Measurements from ENCODE around the gene FAR2. TPM values are rescaled to one million over a fixed set of nuclear protein-coding genes. Genes with fewer than 3 reads are reported as not detected.

Gene FAR2
- total RNA-seq, 1 donor from 2014 or later = 7.2 TPM

GRCh38 chr12:29157486-29157946 lies 8.4 kb downstream of the FAR2 start:
- Mint-ChIP-seq H3K4me1 (peaks cover 20% of the 10 kb centered on the region), H3K36me3 (no peaks in the 10 kb centered on the region), H3K27ac (peak overlapping the region; percentile 27), H3K9me3 (no peaks in the 10 kb centered on the region), H3K27me3 (ENCODE audit: low read depth) (no peaks in the 10 kb centered on the region), H3K4me3 (no peak overlapping the region)
- DNase-seq (ENCODE audit: low spot score in 2 of 2, unreplicated experiment in 2 of 2) = no peak
- no peak for TF ChIP-seq CTCF (IDR thresholded peaks at IDR 0.05; ENCODE audit: unreplicated experiment)

GRCh38 chr12:29158115-29158763 lies 9.2 kb downstream of the FAR2 start:
- Mint-ChIP-seq H3K27ac (peak overlapping the region; percentile 65), H3K9me3 (no peaks in the 10 kb centered on the region), H3K4me1 (peaks cover 18% of the 10 kb centered on the region), H3K4me3 (no peak overlapping the region), H3K27me3 (ENCODE audit: low read depth) (no peaks in the 10 kb centered on the region), H3K36me3 (no peaks in the 10 kb centered on the region)
- TF ChIP-seq CTCF (IDR thresholded peaks at IDR 0.05; ENCODE audit: unreplicated experiment) = no peak
- DNase-seq (ENCODE audit: low spot score in 2 of 2, unreplicated experiment in 2 of 2) = no peak

DNA sequence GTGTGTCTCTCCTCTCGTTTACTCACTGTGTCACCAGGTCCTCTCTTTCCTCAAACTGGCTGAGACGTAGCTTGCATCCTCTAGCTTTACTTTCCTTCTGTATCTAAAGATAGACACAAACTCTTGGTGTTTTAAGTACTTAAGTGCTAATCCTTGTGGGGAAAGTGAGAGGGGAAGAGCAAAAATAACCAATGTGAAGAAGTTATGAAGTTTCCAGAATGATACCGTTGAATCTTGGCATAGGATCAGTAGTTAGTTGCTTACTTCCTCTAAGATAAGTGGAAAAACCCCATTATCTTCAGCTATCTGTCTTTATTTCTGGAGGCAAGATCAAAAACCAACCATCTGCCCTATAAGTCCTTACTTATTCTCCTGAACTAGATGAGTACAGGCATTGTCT lies 10.6 kb downstream of the FAR2 start:
- DNase-seq (ENCODE audit: low spot score in 2 of 2, unreplicated experiment in 2 of 2) = no peak
- Mint-ChIP-seq H3K4me3 (no peak overlapping the region), H3K9me3 (no peaks in the 10 kb centered on the region), H3K27ac (no peak overlapping the region), H3K27me3 (ENCODE audit: low read depth) (no peaks in the 10 kb centered on the region), H3K4me1 (peaks cover 17% of the 10 kb centered on the region), H3K36me3 (no peaks in the 10 kb centered on the region)
- no peak for TF ChIP-seq CTCF (IDR thresholded peaks at IDR 0.05; ENCODE audit: unreplicated experiment)

DNA sequence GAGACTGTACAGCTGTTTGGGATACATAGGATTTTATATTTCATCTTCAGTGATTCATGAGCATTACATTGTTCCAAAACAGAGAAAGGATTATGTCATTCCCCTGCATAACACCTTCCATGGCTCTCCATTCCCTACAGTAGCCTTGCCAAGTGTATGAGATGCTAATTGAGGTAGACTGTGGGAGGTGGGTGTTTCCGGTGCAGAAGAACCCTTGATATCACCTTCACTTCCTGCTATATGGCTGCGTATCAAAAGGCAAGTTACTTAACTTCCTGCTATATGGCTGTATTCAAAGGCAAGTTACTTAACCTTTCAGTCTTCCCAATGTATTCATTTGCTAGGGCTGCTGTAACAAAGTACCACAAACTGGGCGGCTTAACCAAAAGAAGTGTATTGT lies 11.2 kb downstream of the FAR2 start:
- H3K27ac Mint-ChIP-seq = no peak overlapping the region
- no peak for TF ChIP-seq CTCF (IDR thresholded peaks at IDR 0.05; ENCODE audit: unreplicated experiment)
- no peak overlapping the region for H3K4me3 Mint-ChIP-seq
- DNase-seq (ENCODE audit: low spot score in 2 of 2, unreplicated experiment in 2 of 2) = no peak
- no peaks in the 10 kb centered on the region for H3K36me3 Mint-ChIP-seq
- H3K9me3 Mint-ChIP-seq = no peaks in the 10 kb centered on the region
- peaks cover 17% of the 10 kb centered on the region for H3K4me1 Mint-ChIP-seq
- H3K27me3 Mint-ChIP-seq (ENCODE audit: low read depth) = no peaks in the 10 kb centered on the region

DNA sequence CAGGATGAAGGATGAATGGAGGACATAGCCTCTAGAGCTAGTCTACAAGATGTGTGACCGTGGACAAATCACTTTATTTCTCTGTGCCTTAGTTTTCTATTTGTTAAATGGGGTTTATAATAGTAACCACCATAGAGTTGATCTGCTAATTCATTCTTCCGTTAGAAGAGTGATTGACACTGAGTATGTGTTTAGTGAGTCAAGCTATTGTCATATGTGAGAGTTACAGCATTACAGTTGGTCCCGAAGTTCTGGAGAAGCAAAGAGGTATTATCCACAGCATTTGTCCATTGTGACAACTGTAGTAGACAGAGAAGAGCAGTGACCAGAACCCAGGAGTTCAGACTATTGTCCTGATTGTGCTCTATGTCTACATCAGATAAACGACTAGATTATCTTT lies 14.1 kb downstream of the FAR2 start:
- no peak for DNase-seq (ENCODE audit: low spot score in 2 of 2, unreplicated experiment in 2 of 2)
- Mint-ChIP-seq H3K4me3 (no peak overlapping the region), H3K27me3 (ENCODE audit: low read depth) (no peaks in the 10 kb centered on the region), H3K36me3 (no peaks in the 10 kb centered on the region), H3K4me1 (peaks cover 4% of the 10 kb centered on the region), H3K27ac (no peak overlapping the region), H3K9me3 (no peaks in the 10 kb centered on the region)
- no peak for TF ChIP-seq CTCF (IDR thresholded peaks at IDR 0.05; ENCODE audit: unreplicated experiment)

All from mesothelial cell of epicardium (in vitro differentiated cells).